HepG2 (cell line): Measurements from ENCODE around the gene FKTN.
"Not testable (repeated sequence)": the region's sequence is repeated elsewhere in the genome, so short reads cannot be mapped to it uniquely, and the experiment has no call there.

ENCODE experiments used
- HOXA3 ChIP-seq: sonication (generic); formaldehyde crosslinking; IDR thresholded peaks from 2 replicates; pipeline ENCODE4 v1.5.0; 2020; ENCODE audit warnings: missing genetic modification reagents
- MAX ChIP-seq: IDR thresholded peaks from 2 replicates; pipeline ENCODE4 v1.6.1; 2012; ENCODE audit warnings: inconsistent platforms
- SRF ChIP-seq: IDR thresholded peaks from 2 replicates; pipeline ENCODE4 v1.6.1; 2011; ENCODE audit warnings: mild to moderate bottlenecking, low read depth, low read length, moderate library complexity
- TBX2 ChIP-seq: sonication (generic); formaldehyde crosslinking; IDR thresholded peaks from 2 replicates; pipeline ENCODE4 v1.5.0; 2020; ENCODE audit warnings: missing genetic modification reagents, mild to moderate bottlenecking, borderline replicate concordance
- YY1 ChIP-seq: IDR thresholded peaks from 2 replicates; pipeline ENCODE4 v1.6.1; 2011; ENCODE audit warnings: low read length, low read depth, moderate library complexity, mild to moderate bottlenecking; ENCODE audit not compliant: insufficient read depth, insufficient replicate concordance

- not testable (repeated sequence) for TF ChIP-seq TBX2, SRF, MAX
- TF ChIP-seq YY1 (peak; percentile 60), HOXA3 (CRISPR knock-in tag) (peak; percentile 66)
Observed at GRCh38 chr9:105519710-105520369, 38.1 kb upstream of the FKTN start.
